Effector memory CD4-positive, alpha-beta T cell (primary cell): ENCODE measurements around the gene CCDC39.
"Not testable (repeated sequence)": the region's sequence is repeated elsewhere in the genome, so short reads cannot be mapped to it uniquely, and the experiment has no call there.

ENCODE experiments used
- DNase-seq, 3 donors: peaks; one replicate each; pipeline ENCODE4 v3.0.0-alpha.2; 2020
- H3K27ac ChIP-seq: 2 replicates; pipeline ENCODE4 v1.7.0; 2013; ENCODE audit warnings: mild to moderate bottlenecking, low read length, moderate library complexity; ENCODE audit not compliant: insufficient read depth, poor library complexity, severe bottlenecking
- H3K27me3 ChIP-seq: replicated peaks from 2 replicates; pipeline ENCODE4 v1.7.0; 2013; ENCODE audit warnings: mild to moderate bottlenecking, low read length; ENCODE audit not compliant: insufficient read depth, control insufficient read depth, poor library complexity, severe bottlenecking
- H3K36me3 ChIP-seq: 2 replicates; pipeline ENCODE4 v1.7.0; 2013; ENCODE audit warnings: mild to moderate bottlenecking, low read length, moderate library complexity; ENCODE audit not compliant: control insufficient read depth, insufficient read depth
- H3K4me1 ChIP-seq: 2 replicates; pipeline ENCODE4 v1.7.0; 2013; ENCODE audit warnings: low read length, mild to moderate bottlenecking; ENCODE audit not compliant: control insufficient read depth, insufficient read depth, poor library complexity, severe bottlenecking
- H3K4me3 ChIP-seq: 2 replicates; pipeline ENCODE4 v1.7.0; 2013; ENCODE audit warnings: low read length, low read depth, mild to moderate bottlenecking; ENCODE audit not compliant: insufficient read depth, poor library complexity, severe bottlenecking
- H3K9me3 ChIP-seq: 2 replicates; pipeline ENCODE4 v1.7.0; 2013; ENCODE audit warnings: mild to moderate bottlenecking, low read length, moderate library complexity; ENCODE audit not compliant: control insufficient read depth

The CCDC39 gene

DNA sequence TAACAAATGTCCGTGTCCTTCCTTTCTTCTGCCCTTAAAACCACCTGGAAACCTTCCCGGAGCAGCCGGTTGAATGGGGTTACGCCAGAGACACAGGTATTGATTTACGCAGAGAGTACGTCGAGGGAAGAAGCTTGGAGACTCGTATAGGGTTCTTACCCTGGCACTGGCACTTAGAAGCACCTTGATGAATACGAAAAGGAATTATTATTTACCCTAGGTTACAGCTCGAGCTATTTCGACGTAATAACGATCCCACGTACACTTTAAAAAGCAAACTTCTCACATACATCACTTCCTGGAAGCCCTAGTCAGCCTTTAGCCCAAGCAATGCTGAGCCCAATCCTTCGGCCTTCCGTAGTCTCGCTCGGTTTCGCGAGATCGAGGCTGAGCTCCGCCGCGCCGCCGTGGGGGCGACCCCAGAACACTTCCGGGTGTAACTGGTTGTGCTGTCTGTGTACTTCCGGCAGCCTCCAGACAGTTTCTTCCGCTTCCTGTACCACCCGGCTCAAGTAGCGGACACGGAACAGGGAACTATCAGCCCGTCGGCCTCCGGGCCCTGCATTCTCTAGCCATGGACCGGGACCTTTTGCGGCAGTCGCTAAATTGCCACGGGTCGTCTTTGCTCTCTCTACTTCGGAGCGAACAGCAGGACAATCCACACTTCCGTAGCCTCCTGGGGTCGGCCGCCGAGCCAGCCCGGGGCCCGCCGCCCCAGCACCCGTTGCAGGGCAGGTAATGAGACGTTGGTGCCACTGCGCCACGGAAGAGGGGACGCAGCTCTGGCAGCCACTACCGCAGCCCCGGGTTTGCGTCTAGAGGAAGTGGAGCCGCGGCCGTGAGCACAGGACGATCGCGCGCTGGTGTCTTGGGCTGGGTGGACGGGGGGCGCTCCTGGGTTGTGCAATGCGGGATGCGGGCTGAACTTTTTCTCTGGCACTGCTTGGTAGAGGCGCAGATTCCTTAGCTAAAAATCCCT lies 77.3 kb downstream of the CCDC39 start, which contains the start of gene TTC14:
Gene TTC14, plus strand, starts transcription at position 476 of the 979 bp plus-strand sequence. Its CDS starts 99 bp downstream, at position 575.
- no peaks in the 10 kb centered on the region for H3K9me3 ChIP-seq
- peak within 1 kb of the TSS; percentile 74 for H3K4me3 ChIP-seq
- peaks cover 4% of the 10 kb centered on the region for H3K4me1 ChIP-seq
- peak; percentile 83 to 89 (median 87) for DNase-seq
- H3K27ac ChIP-seq = peak within 1 kb of the TSS; percentile 81
- peaks cover 32% of the 10 kb centered on the region for H3K36me3 ChIP-seq
- no peaks in the 10 kb centered on the region for H3K27me3 ChIP-seq

DNA sequence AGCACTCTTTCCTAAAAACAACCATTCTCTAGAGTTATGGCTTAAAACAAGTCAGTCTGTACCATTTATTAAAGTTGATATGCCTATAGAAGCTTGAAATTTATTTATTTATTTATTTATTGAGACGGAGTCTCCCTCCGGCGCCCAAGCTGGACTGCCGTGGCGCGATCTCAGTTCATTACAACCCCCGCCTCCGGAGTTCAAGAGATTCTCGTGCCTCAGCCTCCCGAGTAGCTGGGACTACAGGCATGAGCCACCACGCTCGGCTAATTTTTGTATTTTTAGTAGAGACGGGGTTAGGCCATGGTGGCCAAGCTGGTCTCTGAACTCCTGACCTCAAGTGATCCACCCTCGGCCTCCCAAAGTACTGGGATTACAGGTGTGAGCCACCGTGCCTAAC lies 78.8 kb downstream of the CCDC39 start:
- H3K4me3 ChIP-seq = no peak overlapping the region
- H3K36me3 ChIP-seq = peaks cover 18% of the 10 kb centered on the region
- peaks cover 5% of the 10 kb centered on the region for H3K27me3 ChIP-seq
- DNase-seq = no peak
- peaks cover 4% of the 10 kb centered on the region for H3K4me1 ChIP-seq
- no peak overlapping the region for H3K27ac ChIP-seq
- H3K9me3 ChIP-seq = no peaks in the 10 kb centered on the region

DNA sequence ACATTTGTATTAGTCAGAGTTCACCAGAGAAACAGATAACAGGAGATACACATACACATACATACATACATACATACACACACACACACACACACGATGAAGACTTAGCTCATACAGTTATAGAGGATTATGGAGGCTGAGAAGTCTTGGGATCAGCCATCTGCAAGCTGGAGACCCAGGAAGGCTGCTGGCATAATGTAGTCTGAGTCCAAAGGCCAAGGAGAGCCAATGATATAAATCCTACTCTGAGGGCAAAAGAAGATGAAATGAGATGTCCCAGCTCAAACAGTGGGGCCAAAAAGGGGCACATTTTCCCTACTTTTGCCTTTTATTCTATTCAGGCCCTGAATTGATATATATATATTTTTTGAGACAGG lies 83.7 kb downstream of the CCDC39 start:
- H3K4me3 ChIP-seq = no peak overlapping the region
- no peaks in the 10 kb centered on the region for H3K9me3 ChIP-seq
- no peak overlapping the region for H3K27ac ChIP-seq
- H3K27me3 ChIP-seq = peaks cover 5% of the 10 kb centered on the region
- no peaks in the 10 kb centered on the region for H3K4me1 ChIP-seq
- no peak for DNase-seq
- no peaks in the 10 kb centered on the region for H3K36me3 ChIP-seq

DNA sequence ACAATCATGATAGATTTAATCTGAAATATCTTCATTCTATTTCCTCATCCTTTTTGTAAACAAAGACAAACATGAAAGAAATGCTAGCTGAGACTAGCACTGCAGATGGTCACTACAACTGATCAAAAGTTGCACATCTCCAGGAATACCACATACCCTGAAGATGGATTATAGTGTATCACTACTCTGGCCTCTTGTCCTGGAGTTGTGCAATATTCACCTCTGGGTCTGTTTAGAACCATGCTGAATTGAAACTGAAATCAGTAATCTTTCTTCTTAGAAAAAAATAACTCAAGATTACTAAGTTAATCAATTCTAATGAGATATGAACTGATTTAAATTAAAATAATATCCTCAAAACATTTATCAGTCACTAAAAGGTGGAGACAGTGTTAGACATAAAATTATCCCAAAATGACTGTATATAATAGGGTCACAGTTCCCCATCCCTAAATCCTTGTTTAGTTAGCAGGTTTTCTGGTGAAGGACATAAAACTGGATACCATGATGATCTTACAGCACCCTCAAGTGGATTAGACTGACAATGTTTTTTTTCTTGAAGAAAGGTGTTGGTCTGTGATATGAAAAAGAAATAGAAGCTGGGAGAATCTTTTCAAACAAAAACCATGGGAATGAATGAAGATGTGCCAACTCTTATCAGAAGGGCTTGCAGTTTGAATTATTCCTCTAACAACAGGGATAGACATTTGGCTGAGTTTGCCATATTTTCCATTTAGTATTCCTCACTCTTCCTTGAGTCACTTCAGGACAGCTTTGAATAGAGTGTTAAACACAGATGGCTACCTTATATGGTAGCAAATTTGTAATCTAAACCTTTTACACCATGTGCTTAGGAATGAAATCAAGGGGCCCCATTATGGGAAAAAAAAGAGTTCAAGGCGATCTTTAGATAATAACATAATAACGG lies 84.4 kb downstream of the CCDC39 start:
- Histone ChIP-seq H3K27me3 (peaks cover 5% of the 10 kb centered on the region), H3K27ac (no peak overlapping the region), H3K4me3 (no peak overlapping the region), H3K36me3 (no peaks in the 10 kb centered on the region), H3K4me1 (no peaks in the 10 kb centered on the region), H3K9me3 (no peaks in the 10 kb centered on the region)
- no peak for DNase-seq

DNA sequence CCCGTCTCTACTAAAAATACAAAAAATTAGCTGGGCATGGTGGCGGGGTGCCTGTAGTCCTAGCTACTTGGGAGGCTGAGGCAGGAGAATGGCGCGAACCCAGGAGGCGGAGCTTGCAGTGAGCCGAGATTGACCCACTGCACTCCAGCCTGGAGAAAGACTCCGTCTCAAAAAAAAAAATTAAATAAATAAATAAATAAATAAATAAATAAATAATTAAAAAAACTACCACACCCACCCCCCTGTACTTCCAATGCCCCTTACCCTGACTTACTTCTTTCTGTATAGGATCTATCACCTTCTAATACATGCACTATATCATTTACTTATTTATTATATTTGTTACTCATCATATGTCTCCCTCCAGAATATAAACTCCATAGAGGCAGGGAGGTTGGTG lies 85.7 kb downstream of the CCDC39 start:
- not testable (repeated sequence) for H3K4me3 ChIP-seq, H3K27me3 ChIP-seq, H3K36me3 ChIP-seq, H3K9me3 ChIP-seq, DNase-seq, H3K4me1 ChIP-seq, H3K27ac ChIP-seq

DNA sequence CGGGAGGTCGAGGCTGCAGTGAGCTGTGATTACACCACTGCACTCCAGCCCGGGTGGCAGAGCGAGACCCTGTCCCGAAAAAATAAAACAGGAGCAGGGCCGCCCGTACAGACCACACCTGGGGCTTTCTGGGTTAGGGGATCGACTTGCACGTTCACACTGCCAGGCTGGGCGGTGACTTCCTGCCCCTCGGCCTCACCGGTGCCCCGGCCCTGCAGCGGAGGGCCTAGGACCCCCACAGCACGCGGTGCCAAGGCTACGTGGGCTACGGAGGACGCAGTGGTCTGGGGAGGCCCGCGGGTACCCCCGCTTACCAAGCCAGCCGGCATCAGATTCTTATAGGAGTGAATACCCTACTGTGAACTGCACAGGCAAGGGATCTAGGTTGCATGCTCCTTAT lies 88.9 kb downstream of the CCDC39 start:
- Histone ChIP-seq H3K36me3 (no peaks in the 10 kb centered on the region), H3K27ac (no peak overlapping the region), H3K4me3 (no peak overlapping the region), H3K27me3 (no peaks in the 10 kb centered on the region), H3K4me1 (no peaks in the 10 kb centered on the region), H3K9me3 (no peaks in the 10 kb centered on the region)
- no peak for DNase-seq

DNA sequence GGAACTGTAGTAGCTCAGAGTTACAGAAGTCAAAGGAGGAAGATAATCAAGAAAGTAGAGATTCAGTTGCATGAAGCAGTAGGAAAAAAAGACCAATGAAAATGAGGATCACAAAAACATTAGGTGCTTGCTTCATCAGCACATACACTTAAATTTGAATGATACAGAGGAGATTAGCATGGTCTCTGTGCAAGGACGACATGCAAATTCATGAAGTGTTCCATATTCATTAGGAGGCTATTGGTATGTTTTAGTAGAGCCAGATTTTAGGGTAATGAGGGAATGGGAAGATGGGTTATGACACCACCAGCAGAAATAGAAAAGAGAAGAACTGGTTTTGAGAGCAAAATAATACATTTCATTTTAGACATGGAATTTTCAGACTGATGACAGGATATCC lies 98.4 kb downstream of the CCDC39 start:
- H3K4me3 ChIP-seq = no peak overlapping the region
- DNase-seq = no peak
- H3K9me3 ChIP-seq = no peaks in the 10 kb centered on the region
- H3K4me1 ChIP-seq = no peaks in the 10 kb centered on the region
- H3K27ac ChIP-seq = no peak overlapping the region
- H3K27me3 ChIP-seq = no peaks in the 10 kb centered on the region
- no peaks in the 10 kb centered on the region for H3K36me3 ChIP-seq

DNA sequence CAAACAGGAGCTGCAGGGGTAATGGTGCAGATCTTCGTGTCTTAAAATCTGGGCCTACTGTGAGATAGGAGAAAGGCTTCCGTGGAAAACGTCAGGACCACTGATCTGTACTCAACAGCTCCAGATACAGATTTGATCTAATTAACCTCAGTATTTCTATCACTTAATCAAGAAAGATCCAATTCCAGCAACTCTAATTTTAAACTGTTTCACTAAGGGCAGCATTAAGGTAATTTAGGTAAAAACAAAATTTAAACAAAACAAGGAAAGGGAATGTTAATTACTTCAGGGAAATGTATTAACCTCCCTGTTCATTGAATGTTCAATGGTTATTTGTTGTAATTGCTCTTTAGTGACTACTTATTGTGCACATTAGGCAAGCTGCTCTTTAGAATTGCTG lies 103.7 kb downstream of the CCDC39 start:
- no peaks in the 10 kb centered on the region for H3K36me3 ChIP-seq
- no peak overlapping the region for H3K27ac ChIP-seq
- H3K9me3 ChIP-seq = no peaks in the 10 kb centered on the region
- DNase-seq = no peak
- no peak overlapping the region for H3K4me3 ChIP-seq
- H3K27me3 ChIP-seq = no peaks in the 10 kb centered on the region
- H3K4me1 ChIP-seq = no peaks in the 10 kb centered on the region

DNA sequence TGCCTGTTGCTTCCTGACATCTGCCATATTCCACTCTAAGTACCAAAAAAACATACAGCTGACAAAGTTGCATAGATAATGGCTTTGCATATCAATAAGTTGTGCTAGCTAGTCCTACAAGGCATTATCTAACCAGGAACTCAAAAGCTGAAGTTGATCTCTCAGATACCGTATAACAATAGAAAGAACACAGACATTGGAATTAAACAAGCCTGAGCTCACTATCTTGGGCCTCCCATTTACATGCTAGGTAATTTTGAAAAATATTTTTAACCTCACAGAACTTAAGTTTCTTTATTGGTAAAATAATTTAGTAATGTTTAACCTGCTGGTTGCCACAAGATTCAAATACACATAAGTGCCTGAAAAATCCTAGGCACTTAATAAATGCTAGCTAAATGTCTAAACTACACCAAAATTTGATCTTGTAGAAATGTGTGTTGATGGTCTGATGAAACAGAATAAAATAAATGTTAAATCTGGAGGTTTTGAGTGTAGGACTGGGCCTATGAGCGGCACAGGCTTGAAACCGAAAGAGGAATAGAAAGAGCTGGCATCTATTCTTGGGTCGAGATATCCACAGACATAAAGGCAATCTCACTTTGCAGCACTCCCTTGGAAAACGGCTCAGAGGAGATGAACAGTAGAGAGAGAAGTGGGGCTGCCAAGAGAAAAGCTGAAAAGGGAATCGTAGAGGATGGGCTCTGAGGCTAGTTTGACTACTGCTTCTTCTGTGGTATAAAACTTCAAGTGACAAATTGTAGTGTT lies 107.3 kb downstream of the CCDC39 start:
- no peak for DNase-seq
- no peak overlapping the region for H3K4me3 ChIP-seq

More for the DNA sequence above, 107.3 kb downstream of the CCDC39 start:
- H3K9me3 ChIP-seq = no peaks in the 10 kb centered on the region
- H3K36me3 ChIP-seq = no peaks in the 10 kb centered on the region
- H3K27me3 ChIP-seq = no peaks in the 10 kb centered on the region
- no peaks in the 10 kb centered on the region for H3K4me1 ChIP-seq
- no peak overlapping the region for H3K27ac ChIP-seq
